Peyer's patch (tissue), 4 donors: ENCODE results near the gene GABPB1. TPM values are rescaled to one million over a fixed set of nuclear protein-coding genes. Genes with fewer than 3 reads are reported as not detected.

Experiments
- DNase-seq, 3 donors: peaks; one replicate each; pipeline ENCODE4 v3.0.0-alpha.2; 2017 to 2019
- H3K27ac ChIP-seq, 4 donors: fragments of 200-600 bp; sonication (generic); one replicate each; pipeline ENCODE4 v1.5.1; 2016 to 2019
- H3K27me3 ChIP-seq, 2 donors: fragments of 200-600 bp; sonication (generic); one replicate each; pipeline ENCODE4 v1.5.1; 2019
- H3K36me3 ChIP-seq, 3 donors: fragments of 200-600 bp; sonication (generic); one replicate each; pipeline ENCODE4 v1.5.1; 2016 to 2019
- H3K4me1 ChIP-seq, 4 donors: fragments of 200-600 bp; sonication (generic); one replicate each; pipeline ENCODE4 v1.5.1; 2016 to 2019
- H3K4me3 ChIP-seq, 4 donors: fragments of 200-600 bp; sonication (generic); 1 replicate in 3 of 4; 2 replicates in 1 of 4; pipeline ENCODE4 v1.5.1; 2016 to 2019; ENCODE audit warnings: mild to moderate bottlenecking in 1 of 4
- H3K9me3 ChIP-seq, 4 donors: fragments of 200-600 bp; sonication (generic); one replicate each; pipeline ENCODE4 v1.5.1; 2016 to 2019; ENCODE audit warnings: mild to moderate bottlenecking in 1 of 4
- POLR2A ChIP-seq, 2 donors: fragments of 450-650 bp; IDR thresholded peaks; one replicate each; pipeline ENCODE4 v1.5.1; 2017; ENCODE audit warnings: antibody characterized with exemption in 2 of 2, mild to moderate bottlenecking in 2 of 2, moderate library complexity in 2 of 2
- total RNA-seq, 4 donors: library from RNA; depleted of rRNA; stranded (reverse); fragments of >200 nt; gene quantifications; one replicate each; pipeline ENCODE4 v1.1.0, GENCODE V29; 2016
- TF ChIP-seq, protein P1 (sequence below), 6 experiments: fragments of 450-650 bp in 4 of 6; fragments of 200-600 bp in 2 of 6; sonication (generic) in 1 of 6; IDR thresholded peaks; one replicate each; pipeline ENCODE4 v1.5.1; 2017 to 2019; ENCODE audit warnings: antibody characterized with exemption in 6 of 6, mild to moderate bottlenecking in 3 of 6, moderate library complexity in 1 of 6

GABPB1 gene
- total RNA-seq, 4 donors from 2014 or later, result 13.8 to 16.3 (median 15.7) TPM

DNA sequence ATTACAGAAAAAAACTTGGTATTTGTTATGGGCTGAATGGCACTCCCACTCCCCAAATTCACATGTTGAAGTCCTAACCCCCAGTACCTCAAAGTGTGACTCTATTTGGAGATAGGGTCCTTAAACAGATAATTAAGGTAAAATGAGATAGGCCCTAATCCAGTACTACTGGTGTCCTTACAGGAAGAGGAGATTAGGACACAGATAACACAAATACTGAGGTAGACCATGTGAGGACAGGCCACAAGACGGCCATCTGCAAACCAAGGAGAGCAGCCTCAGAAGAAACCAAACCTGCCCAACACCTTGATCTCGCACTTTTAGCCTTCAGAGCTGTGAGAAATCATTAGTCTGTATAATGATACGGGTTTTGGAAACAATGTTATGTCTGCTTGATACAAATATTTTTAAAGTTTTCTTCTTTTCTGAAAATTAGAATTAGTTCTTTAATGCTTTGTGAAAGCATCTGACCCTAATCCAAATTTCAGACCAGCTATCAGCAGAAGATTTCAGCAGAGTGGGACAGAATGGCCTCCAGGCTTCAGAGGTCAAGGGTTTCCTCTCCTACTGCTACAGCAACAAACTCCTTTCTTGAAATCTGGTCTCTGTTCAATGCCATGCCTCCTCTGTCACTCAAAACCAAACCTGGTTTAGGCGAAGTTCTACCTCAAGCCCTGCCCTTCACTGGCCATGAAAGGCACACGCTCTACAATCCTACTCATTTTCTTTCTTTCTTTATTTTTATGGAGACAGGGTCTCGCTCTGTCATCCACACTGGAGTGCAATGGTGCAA, 67.5 kb downstream of the GABPB1 start:
- Histone ChIP-seq H3K9me3 (no peaks in the 10 kb centered on the region), H3K27me3 (no peaks in the 10 kb centered on the region), H3K36me3 (peaks cover 0 to 16% (median 0%) of the 10 kb centered on the region in 3 donors), H3K4me3 (no peak overlapping the region), H3K27ac (no peak overlapping the region), H3K4me1 (no peaks in the 10 kb centered on the region)
- no peak for TF ChIP-seq POLR2A (IDR thresholded peaks at IDR 0.05)
- TF ChIP-seq, protein P1, sequence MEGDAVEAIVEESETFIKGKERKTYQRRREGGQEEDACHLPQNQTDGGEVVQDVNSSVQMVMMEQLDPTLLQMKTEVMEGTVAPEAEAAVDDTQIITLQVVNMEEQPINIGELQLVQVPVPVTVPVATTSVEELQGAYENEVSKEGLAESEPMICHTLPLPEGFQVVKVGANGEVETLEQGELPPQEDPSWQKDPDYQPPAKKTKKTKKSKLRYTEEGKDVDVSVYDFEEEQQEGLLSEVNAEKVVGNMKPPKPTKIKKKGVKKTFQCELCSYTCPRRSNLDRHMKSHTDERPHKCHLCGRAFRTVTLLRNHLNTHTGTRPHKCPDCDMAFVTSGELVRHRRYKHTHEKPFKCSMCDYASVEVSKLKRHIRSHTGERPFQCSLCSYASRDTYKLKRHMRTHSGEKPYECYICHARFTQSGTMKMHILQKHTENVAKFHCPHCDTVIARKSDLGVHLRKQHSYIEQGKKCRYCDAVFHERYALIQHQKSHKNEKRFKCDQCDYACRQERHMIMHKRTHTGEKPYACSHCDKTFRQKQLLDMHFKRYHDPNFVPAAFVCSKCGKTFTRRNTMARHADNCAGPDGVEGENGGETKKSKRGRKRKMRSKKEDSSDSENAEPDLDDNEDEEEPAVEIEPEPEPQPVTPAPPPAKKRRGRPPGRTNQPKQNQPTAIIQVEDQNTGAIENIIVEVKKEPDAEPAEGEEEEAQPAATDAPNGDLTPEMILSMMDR (IDR thresholded peaks at IDR 0.05), result no peak
- no peak for DNase-seq

- H3K4me3 ChIP-seq, result no peak overlapping the region
- H3K9me3 ChIP-seq, result no peaks in the 10 kb centered on the region
- H3K4me1 ChIP-seq, result no peaks in the 10 kb centered on the region
- H3K27me3 ChIP-seq, result no peaks in the 10 kb centered on the region
- H3K27ac ChIP-seq, result no peak overlapping the region
- no peak for DNase-seq
- peaks cover 0 to 3% (median 0%) of the 10 kb centered on the region in 3 donors for H3K36me3 ChIP-seq
- TF ChIP-seq, protein P1 (IDR thresholded peaks at IDR 0.05), result no peak
- TF ChIP-seq POLR2A (IDR thresholded peaks at IDR 0.05), result no peak
Observed at GRCh38 chr15:50281427-50281826, 73.6 kb downstream of the GABPB1 start.

DNA sequence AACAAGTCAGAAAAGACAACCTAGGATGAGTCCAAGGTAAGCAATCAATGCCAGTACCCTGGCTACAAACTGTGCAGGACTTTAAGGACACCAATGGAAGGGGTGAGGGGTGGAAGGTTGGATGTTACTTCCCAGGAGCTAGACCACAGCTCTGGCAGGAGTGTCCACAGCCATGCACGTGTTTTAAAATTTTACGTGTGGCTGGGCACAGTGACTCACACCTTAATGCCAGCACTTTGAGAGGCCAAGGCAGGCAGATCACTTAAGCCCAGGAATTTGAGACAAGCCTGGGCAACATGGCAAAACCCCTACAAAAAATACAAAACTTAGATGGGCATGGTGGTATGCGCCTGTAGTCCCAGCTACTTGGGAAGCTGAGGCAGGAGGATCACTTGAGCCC, 74.7 kb downstream of the GABPB1 start:
- Histone ChIP-seq H3K9me3 (no peaks in the 10 kb centered on the region), H3K27me3 (no peaks in the 10 kb centered on the region), H3K4me3 (no peak overlapping the region), H3K36me3 (peaks cover 0 to 3% (median 0%) of the 10 kb centered on the region in 3 donors), H3K27ac (no peak overlapping the region), H3K4me1 (no peaks in the 10 kb centered on the region)
- DNase-seq, result no peak
- TF ChIP-seq POLR2A (IDR thresholded peaks at IDR 0.05), result no peak

- H3K4me1 ChIP-seq, result no peaks in the 10 kb centered on the region
- DNase-seq, result no peak
- no peak overlapping the region for H3K27ac ChIP-seq
- no peaks in the 10 kb centered on the region for H3K27me3 ChIP-seq
- TF ChIP-seq, protein P1 (IDR thresholded peaks at IDR 0.05), result no peak
- no peak for TF ChIP-seq POLR2A (IDR thresholded peaks at IDR 0.05)
- H3K9me3 ChIP-seq, result no peaks in the 10 kb centered on the region
- H3K4me3 ChIP-seq, result no peak overlapping the region
- H3K36me3 ChIP-seq, result peaks cover 0 to 3% (median 0%) of the 10 kb centered on the region in 3 donors
Observed at GRCh38 chr15:50278496-50278895, 76.5 kb downstream of the GABPB1 start.

GRCh38 chr15:50277370-50277769, 77.6 kb downstream of the GABPB1 start:
- H3K4me3 ChIP-seq, result no peak overlapping the region
- H3K27ac ChIP-seq, result no peak overlapping the region
- no peaks in the 10 kb centered on the region for H3K9me3 ChIP-seq
- DNase-seq, result no peak
- TF ChIP-seq POLR2A (IDR thresholded peaks at IDR 0.05), result no peak
- TF ChIP-seq, protein P1 (IDR thresholded peaks at IDR 0.05), result no peak
- no peaks in the 10 kb centered on the region for H3K4me1 ChIP-seq
- peaks cover 0 to 3% (median 0%) of the 10 kb centered on the region in 3 donors for H3K36me3 ChIP-seq
- no peaks in the 10 kb centered on the region for H3K27me3 ChIP-seq

GRCh38 chr15:50275908-50276307, 79.1 kb downstream of the GABPB1 start:
- Histone ChIP-seq H3K9me3 (no peaks in the 10 kb centered on the region), H3K27ac (no peak overlapping the region), H3K36me3 (peaks cover 0 to 3% (median 0%) of the 10 kb centered on the region in 3 donors), H3K4me1 (no peaks in the 10 kb centered on the region), H3K4me3 (no peak overlapping the region), H3K27me3 (no peaks in the 10 kb centered on the region)
- TF ChIP-seq, protein P1 (IDR thresholded peaks at IDR 0.05), result no peak
- TF ChIP-seq POLR2A (IDR thresholded peaks at IDR 0.05), result no peak
- DNase-seq, result no peak
